ENCODE results near the gene ADTRP.
"Not testable (repeated sequence)": the region's sequence is repeated elsewhere in the genome, so short reads cannot be mapped to it uniquely, and the experiment has no call there.

The ADTRP gene

DNA sequence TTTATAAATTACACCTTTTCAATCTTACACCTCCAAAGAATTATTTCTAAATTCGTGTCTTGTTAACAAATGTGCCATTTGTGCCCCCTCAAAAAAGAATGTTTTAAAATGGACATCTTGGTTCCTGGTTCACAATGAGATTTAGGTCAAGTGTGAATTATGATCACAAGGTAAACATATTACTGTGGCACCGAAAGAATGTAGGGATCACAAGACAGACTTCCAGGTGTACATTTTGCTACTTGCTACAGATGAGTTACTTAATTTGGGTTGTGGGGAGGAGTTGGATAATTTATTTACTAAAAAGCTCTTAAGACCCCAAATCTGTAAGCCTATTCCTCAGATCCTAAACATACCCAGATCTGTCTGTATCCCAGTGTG lies 25.0 kb upstream of the ADTRP start:
- DNase-seq (ENCODE audit: low read depth), result no peak

DNA sequence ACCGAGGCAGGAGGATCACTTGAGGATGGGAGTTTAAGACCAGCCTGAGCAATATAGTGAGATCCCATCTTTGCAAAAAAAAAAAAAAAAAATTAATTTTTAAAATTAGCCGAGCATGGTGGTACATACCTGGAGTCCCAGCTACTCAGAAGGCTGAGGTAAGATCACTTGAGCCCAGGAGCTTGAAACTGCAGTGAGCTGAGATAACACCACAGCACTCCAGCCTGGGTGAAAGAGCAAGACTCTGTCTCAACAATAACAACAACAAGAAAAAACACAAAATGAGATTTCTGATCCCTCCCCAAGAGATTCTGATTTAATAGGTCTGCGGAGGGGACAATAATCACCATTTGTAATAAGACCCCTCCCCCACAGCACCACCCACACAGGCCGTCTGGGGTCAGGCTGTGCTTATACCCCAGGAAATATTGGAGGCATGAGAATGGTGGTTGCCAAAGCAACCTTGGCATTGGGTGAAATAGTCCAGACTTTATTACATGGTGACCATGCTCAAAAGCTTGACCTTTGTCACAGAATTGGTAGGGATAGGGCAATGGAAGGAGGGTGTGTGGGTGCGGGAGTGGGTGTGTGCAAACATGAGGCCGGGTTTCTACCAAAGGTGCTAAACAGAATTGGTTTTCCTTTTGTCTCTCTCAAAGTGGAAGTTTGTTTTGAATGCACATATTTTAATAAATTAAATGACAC lies 24.4 kb upstream of the ADTRP start:
- DNase-seq (ENCODE audit: low read depth), result no peak

GRCh38 chr6:11800531-11800930 lies 21.9 kb upstream of the ADTRP start:
- not testable (repeated sequence) for DNase-seq (ENCODE audit: low read depth)

- DNase-seq (ENCODE audit: low read depth), result no peak
These were observed 19.9 kb upstream of the ADTRP start for GRCh38 chr6:11798538-11798937.

GRCh38 chr6:11798096-11798495 lies 19.5 kb upstream of the ADTRP start:
- DNase-seq (ENCODE audit: low read depth), result no peak

DNA sequence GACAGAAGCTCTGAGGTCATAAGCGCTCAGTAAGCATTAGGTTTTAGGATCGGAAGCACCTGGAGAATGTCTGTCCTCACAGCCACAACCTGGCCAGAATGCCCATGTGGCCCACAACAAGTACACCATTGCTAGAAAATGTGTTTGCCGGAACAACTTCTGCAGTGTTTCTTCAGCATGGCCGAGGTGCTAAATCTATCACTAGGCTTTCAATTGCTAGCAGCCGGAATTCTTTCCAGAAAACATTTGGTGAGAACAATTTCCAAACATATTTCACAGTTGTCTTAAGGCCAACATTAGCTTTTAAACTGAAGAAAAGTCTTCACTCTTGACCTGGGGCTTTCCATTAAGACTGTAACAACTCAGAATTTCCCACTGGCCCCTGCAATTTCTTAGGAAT lies 18.2 kb upstream of the ADTRP start:
- no peak for DNase-seq (ENCODE audit: low read depth)

- DNase-seq (ENCODE audit: low read depth), result no peak
These were observed 16.8 kb upstream of the ADTRP start for GRCh38 chr6:11795403-11795802.

DNA sequence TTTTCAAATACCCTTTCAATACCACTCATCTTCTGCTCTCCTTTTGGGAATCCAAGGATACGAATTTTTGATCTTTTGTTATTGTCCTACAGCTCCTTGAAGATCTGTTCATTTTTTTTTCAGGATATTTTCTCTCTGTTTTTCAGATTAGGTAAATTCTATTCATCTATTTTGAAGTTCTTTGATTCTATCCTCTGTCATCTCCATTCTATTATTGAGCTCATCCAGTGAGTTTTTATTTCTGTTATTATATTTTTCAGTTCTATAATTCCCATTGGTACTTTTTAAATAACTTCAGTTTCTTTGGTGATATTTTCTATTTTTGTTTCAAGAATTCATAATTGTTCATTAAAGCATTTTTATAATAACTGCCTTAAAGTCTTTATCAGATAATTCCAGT lies 14.7 kb upstream of the ADTRP start:
- DNase-seq (ENCODE audit: low read depth), result no peak

DNA sequence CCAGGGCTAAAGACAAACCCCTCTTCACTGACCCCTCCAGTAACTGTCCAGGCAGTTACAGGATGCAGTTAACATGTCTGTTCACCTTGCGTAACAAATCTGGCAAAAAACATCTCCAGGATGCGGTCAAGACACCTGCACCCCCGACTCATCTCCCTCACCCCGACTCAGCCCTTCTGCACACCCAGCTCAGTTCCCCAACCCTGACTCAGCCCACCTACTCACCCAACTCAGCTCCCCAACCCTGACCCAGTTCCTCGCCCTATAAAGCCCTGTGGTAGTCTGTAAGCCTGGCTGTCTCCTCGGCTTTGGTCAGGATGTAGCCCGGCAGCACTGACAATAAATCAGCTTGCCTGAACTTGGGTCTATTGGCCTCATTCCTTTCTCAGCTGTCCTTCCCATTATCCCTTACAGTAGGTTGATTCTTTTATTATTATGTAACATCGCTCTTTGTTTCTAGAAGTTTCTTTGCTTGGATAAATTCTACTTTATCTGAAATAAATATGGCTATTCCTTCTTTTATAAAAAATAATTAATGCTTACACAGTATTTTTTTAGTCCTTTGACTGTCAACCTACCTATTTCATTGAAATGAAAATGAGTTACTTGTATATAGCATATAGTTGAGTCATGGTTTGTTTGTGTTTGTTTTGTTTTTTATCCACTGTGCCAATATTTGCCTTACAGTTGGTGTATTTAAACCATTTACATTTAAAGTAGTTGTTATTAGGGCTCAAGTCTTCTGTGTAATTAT lies 12.9 kb upstream of the ADTRP start:
- no peak for DNase-seq (ENCODE audit: low read depth)

- DNase-seq (ENCODE audit: low read depth), result no peak
These were observed 11.1 kb upstream of the ADTRP start for GRCh38 chr6:11789744-11790143.

DNA sequence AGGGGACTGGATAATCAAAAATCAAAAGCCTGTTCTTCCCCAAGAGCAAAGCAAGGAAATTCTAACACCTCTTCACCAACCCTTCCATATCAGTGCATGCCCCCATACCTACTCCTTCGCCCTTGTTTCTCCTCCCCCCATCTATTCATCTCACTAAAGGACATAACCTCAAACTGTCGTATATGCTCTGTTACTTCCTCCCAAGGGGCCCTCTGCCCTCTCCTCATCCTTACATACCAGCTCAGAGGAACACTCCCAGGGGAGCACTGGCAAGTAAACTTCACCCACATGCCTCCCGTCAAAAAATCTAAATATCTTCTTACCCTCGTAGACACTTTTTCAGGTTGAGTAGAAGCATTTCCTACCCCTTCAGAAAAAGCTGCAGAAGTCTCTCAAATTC lies 9.4 kb upstream of the ADTRP start:
- no peak for DNase-seq (ENCODE audit: low read depth)

- DNase-seq (ENCODE audit: low read depth), result no peak
These were observed 7.4 kb upstream of the ADTRP start for GRCh38 chr6:11785774-11786579.

- no peak for DNase-seq (ENCODE audit: low read depth)
These were observed 6.8 kb upstream of the ADTRP start for GRCh38 chr6:11785415-11785773.

GRCh38 chr6:11784341-11784740 lies 5.7 kb upstream of the ADTRP start:
- DNase-seq (ENCODE audit: low read depth), result no peak

DNA sequence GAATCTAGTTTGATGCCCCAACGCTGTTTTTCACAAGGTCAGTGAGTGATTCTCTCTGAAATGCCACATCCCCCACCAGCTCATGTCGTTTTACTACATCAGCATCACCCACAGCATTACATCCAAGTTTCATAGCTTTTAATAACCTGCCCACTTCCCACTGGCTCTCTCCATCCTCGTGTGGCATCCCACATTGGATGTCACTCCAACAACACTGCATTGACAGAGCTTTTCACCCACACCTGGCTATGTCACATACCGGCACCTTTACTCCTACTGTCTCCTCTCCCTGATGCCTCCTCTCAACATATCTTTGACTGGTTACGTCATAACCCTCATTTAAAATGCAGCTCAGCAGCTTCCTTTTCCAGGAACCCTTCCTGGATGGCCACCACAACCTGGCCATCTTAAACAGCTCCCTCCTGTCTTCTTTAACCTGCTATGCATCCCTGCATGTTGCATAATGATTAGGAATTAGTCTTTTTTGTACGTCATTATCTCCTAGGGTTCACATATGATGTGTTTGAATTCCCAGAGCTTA lies 5.0 kb upstream of the ADTRP start:
- no peak for DNase-seq (ENCODE audit: low read depth)

DNA sequence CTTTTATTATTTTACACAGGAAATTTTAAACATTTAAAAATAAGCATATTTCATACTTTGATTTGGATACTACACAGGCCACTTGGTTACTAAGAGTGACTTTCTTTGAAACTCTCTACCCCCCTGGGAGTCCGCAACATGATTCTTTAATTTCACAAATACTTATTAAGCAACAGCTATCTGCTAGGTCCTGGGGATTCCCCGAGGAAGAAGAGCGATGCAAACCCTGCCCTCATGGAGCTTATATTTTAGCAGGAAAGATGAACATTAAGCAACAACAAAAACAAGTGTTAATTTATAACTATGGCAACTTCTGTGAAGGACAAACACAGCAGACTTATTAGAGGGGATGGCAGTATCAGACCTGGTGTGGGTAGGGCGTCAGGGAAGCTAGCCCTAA lies 3.9 kb upstream of the ADTRP start:
- no peak for DNase-seq (ENCODE audit: low read depth)

DNA sequence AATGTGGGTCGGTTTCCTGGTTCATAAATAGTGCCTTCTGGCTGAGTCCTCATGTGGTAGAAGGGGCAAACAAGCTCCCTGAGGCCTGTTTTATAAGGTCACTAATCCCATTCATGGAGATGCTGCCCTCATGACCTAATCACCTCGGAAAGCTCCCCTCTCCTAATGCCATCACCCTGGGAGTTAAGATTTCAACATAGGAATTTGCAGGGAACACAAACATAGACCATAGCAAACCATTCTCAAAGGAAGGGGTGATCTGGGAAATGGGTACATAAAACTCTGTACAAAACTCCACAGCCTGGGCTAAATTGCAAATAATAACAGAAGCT lies 1.5 kb upstream of the ADTRP start:
- DNase-seq (ENCODE audit: low read depth), result no peak

DNA sequence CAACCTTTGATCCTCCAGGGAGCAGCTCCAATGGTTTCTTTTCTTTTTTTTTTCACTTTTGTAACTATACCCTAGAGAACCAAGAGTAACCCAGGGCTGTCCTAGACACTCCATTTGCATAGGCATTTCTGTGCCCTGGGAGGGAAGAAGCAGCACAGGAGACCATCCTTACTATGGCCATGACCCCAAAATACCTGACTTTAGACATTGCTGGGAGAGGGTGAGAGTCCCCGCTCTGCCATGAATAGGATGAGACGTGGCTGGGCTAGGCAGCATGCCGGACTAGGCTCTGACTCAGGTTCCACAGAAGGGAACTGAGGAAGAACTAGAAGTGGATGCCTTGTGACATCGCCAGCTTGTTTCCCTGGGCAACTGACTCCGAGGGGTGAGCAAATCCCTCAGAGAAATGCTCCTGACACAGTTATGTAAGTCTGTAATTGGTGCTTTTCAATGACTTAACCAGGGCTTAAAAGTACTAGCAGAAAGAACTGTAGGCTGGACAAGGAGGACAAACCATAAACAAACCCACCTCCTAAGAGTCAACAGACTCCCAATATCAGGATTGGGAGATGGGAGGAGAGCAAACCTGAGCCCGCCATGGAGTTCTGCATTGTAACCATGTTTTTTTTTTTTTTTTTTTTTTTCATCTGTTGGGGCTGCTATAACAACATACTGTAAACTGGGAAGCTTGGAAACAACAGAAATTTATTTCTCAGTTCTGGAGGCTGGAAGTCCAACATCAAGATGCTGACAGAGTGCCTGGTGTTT lies 910 bp upstream of the ADTRP start:
- no peak for DNase-seq (ENCODE audit: low read depth)

DNA sequence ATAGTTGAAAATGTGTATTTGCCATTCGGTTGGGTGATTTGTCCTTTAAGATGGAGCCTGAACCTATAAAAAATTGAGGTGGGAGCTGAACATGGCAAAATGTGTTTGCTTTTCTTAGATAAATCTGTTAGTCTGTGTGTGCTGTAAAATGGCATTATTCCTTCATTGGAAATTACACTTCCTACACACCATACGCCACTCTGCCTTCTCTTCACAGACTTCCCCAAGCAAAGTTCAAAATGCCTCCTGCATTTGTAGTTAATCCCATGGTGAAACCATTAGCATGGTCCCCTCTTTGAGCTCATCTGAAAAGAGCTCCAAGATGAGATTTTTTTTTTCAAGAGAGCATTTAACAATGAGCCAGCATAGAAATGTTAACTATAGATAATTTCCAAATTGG lies 567 bp downstream of the ADTRP start:
- no peak for DNase-seq (ENCODE audit: low read depth)

DNA sequence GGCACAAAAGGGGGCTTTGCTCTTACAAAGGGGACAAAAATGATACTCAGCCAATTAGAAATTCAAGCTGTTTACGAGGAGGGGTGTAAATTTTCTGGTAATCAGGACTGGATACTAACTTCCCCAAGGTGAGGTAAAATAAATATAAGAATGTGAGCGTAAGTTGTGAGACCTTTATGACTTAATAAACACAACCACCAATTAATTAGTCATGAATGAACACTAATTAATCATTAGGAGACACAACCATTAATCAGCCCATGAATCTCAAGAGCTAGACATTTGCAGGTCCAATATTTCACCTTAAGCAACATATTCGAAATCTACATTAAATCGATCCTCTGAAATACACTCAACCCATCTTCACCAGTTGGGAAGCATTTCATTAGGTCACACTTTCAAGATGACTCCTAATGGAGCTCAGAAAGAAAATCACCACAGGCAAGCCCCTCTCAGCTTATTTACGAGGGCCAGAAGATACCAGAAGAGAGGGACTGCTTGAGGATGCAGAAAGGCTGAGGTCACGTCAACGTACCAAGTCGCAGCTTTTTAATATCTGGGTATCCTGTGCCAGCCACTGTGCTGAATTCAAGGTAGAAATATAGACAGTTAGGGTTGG lies 2.7 kb downstream of the ADTRP start:
- no peak for DNase-seq (ENCODE audit: low read depth)

DNA sequence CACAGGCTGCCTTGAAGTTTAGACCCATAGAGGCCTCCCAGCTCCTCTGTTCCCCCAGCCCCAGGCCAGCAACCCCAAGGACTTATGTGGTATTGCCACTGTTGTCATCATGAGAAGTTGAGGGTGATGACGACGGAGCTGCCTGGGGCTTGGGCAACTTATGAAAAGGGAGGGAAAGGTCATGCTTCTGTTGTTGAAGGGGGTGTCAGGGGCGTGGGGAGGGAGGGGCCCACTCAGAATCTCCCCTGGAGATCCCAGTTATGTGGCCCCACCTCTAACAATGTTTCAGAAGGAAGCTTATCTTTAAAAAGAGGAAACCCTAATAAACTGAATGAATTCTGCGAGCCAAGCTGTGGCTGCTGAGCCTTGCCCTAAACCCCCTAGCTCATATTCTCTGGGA lies 4.2 kb downstream of the ADTRP start:
- DNase-seq (ENCODE audit: low read depth), result no peak

- no peak for DNase-seq (ENCODE audit: low read depth)
These were observed 5.0 kb downstream of the ADTRP start for GRCh38 chr6:11773581-11773980.

Data from stimulated activated CD8-positive, alpha-beta memory T cell treated with anti-CD3 and anti-CD28 coated beads, Interleukin-15, amount 100 ng/mL, for 1 hour (primary cell).